Neutrophil (primary cell): Measurements from ENCODE around the gene NFKB1.

Experiments
- H3K27ac ChIP-seq: fragments of 200-600 bp; sonication (generic); 2 replicates; pipeline ENCODE4 v1.5.1; 2016; ENCODE audit warnings: mild to moderate bottlenecking, moderate library complexity
- H3K27me3 ChIP-seq: fragments of 200-600 bp; sonication (generic); 2 replicates; pipeline ENCODE4 v1.6.0; 2016; ENCODE audit warnings: mild to moderate bottlenecking
- H3K36me3 ChIP-seq: fragments of 200-600 bp; sonication (generic); 2 replicates; pipeline ENCODE4 v1.5.1; 2017
- H3K4me1 ChIP-seq, 2 experiments: fragments of 200-600 bp in 1 of 2; sonication (generic) in 1 of 2; 1 replicate in 1 of 2; 2 replicates in 1 of 2; pipeline versions ENCODE4 v1.5.1 to v1.6.1; 2013 to 2016; ENCODE audit warnings: low read depth in 1 of 2, low read length in 1 of 2, mild to moderate bottlenecking in 1 of 2, moderate library complexity in 1 of 2; ENCODE audit not compliant: control insufficient read depth in 1 of 2, insufficient read depth in 1 of 2
- H3K4me3 ChIP-seq, 2 experiments: fragments of 200-600 bp in 1 of 2; sonication (generic) in 1 of 2; 1 replicate in 1 of 2; 2 replicates in 1 of 2; pipeline ENCODE4 v1.5.1; 2013 to 2016; ENCODE audit warnings: low read depth in 1 of 2, low read length in 1 of 2, mild to moderate bottlenecking in 1 of 2, moderate library complexity in 1 of 2
- H3K9me3 ChIP-seq: fragments of 200-600 bp; sonication (generic); 2 replicates; pipeline ENCODE4 v1.5.1; 2016
- TF ChIP-seq, protein P1 (sequence below): fragments of 200-600 bp; sonication (generic); IDR thresholded peaks from 2 replicates; pipeline ENCODE4 v1.5.1; 2016; ENCODE audit warnings: antibody characterized with exemption

Gene NFKB1

DNA sequence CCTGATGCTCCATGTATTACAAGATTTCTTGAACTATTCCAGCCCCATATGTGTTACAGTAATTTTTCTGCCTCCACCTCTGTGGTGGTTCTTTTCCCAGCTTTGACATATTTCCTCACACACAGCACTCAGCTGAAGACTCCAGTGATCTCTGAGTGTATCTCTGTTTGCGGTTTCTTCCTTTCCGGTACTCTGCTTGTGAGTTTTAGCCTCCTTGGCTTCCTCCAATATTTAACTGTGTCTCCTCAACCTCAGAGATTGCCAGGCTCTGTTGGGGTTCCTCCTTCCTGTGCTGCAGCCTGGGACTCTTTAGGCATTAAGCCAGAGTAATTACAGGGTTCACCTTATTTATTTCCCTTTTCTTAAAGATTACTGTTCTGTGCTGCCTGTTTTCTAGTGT, 73.2 kb downstream of the NFKB1 start:
- Histone ChIP-seq H3K27me3 (no peaks in the 10 kb centered on the region), H3K4me1 (peaks cover 0 to under 1% of the 10 kb centered on the region in 2 experiments)

DNA sequence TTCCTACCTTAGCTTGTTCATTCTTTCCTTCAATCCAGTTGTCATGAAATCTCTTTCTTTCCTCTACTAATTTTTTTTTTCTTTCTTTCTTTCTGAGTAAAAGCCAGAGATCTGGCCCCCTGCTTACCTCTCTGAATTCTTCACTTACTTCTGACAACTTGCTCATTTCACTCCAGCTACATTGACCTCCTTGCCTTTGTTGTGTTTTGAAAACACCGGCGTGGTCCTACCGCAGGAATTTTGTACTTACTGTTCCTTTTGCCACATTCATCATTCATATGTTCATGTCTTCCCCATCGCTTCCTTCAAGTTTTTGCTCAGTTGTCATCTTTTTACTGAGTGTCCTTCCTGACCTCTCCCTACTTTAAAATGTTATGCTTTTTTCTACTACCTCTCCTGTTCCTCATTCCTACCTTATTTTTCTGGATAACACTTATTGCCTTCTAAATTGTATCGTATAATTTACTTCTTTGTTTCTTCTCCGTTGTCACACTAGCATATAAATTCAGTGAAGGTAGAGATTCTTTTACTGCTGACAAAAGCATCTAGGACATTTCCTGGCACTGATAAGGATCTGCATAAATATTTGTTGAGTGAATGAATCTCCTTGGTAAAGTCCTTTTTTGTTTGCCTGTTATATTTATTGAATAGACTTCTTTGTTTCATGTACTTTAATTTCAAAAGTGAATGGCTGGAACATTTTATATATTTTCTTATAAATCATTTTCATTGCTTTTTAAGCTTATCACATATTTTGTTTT, 74.4 kb downstream of the NFKB1 start:
- TF ChIP-seq, protein P1, sequence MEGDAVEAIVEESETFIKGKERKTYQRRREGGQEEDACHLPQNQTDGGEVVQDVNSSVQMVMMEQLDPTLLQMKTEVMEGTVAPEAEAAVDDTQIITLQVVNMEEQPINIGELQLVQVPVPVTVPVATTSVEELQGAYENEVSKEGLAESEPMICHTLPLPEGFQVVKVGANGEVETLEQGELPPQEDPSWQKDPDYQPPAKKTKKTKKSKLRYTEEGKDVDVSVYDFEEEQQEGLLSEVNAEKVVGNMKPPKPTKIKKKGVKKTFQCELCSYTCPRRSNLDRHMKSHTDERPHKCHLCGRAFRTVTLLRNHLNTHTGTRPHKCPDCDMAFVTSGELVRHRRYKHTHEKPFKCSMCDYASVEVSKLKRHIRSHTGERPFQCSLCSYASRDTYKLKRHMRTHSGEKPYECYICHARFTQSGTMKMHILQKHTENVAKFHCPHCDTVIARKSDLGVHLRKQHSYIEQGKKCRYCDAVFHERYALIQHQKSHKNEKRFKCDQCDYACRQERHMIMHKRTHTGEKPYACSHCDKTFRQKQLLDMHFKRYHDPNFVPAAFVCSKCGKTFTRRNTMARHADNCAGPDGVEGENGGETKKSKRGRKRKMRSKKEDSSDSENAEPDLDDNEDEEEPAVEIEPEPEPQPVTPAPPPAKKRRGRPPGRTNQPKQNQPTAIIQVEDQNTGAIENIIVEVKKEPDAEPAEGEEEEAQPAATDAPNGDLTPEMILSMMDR = no peak
- Histone ChIP-seq H3K27ac (no peak overlapping the region), H3K4me3 (no peak overlapping the region), H3K27me3 (no peaks in the 10 kb centered on the region), H3K36me3 (peaks cover 34% of the 10 kb centered on the region), H3K4me1 (no peaks in the 10 kb centered on the region), H3K9me3 (no peaks in the 10 kb centered on the region)

More for the DNA sequence above, 73.2 kb downstream of the NFKB1 start:
- Histone ChIP-seq H3K36me3 (peaks cover 27% of the 10 kb centered on the region), H3K4me3 (no peak overlapping the region), H3K9me3 (no peaks in the 10 kb centered on the region), H3K27ac (peak overlapping the region; percentile 26)
- TF ChIP-seq, protein P1 = no peak

DNA sequence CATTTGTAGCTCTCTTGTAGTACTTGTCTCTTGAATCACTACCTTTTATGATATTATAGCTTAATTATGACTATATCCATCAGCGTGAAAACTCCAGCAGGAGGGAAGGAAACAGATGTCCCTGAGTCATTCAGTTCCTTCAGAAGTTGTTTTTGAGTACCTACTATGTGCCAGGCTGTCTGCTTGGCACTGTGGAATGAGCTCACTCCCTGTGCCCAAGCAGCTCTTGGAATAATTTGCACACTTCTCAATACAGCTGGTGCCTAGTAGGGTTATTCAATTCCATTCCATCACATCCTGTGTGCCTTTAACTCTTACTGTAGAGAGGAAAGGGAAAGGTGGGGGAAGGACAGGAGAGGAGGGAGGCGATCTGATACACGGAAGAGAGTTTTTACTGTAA, 77.1 kb downstream of the NFKB1 start:
- Histone ChIP-seq H3K27ac (no peak overlapping the region), H3K36me3 (peaks cover 61% of the 10 kb centered on the region)
- TF ChIP-seq, protein P1 = no peak

DNA sequence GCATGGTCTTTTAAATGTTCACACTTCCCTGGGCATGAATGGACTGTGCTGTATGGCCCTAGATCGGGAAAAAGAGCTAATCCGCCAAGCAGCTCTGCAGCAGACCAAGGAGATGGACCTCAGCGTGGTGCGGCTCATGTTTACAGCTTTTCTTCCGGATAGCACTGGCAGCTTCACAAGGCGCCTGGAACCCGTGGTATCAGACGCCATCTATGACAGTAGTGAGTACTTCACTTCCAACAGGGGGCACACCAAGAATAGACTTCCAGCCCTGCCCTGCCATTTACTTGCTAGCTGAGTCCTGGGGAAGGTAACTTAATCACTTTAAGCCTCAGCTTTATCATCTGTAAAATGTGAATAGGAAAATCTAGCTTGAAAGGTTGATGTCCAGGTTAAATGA, 77.7 kb downstream of the NFKB1 start:
- Histone ChIP-seq H3K9me3 (no peaks in the 10 kb centered on the region), H3K4me1 (no peaks in the 10 kb centered on the region), H3K4me3 (no peak overlapping the region), H3K27ac (no peak overlapping the region), H3K27me3 (no peaks in the 10 kb centered on the region), H3K36me3 (peaks cover 67% of the 10 kb centered on the region)
- TF ChIP-seq, protein P1 = no peak

More for the DNA sequence above, 77.1 kb downstream of the NFKB1 start:
- Histone ChIP-seq H3K27me3 (no peaks in the 10 kb centered on the region), H3K4me3 (no peak overlapping the region), H3K4me1 (no peaks in the 10 kb centered on the region), H3K9me3 (no peaks in the 10 kb centered on the region)

DNA sequence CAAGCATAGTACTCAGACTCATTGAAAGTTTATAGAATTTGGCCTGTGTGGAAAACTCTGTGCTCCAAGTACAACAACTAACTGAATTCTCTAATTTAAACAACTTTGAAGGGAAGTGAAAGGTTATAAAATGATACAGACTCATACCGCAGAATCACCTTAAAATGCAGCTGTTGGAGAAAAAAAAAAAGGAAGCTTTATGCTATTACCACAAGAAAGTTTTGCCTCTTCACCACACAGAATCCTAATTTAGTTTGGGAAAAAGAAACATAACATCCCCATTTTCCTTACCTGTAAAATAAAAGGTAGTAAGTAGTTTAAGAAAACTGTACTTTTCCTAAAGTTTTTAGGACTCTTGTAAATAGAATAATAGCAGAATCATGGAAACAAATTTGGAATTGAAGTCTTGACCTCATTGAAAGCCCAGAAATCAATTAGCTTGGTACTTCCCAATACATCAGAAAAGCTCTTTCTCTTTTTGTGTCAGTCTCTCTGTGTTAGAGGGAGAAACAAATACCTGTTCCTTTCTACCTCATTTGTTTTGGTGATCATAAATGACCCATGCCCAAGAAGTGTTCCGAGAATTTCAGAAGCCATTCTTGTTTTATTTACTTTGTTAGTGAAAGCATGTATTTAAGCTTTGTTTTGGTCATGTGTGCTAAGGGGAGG, 78.8 kb downstream of the NFKB1 start:
- TF ChIP-seq, protein P1 = no peak
- Histone ChIP-seq H3K36me3 (peaks cover 78% of the 10 kb centered on the region), H3K27ac (no peak overlapping the region), H3K27me3 (no peaks in the 10 kb centered on the region), H3K9me3 (no peaks in the 10 kb centered on the region), H3K4me1 (no peaks in the 10 kb centered on the region), H3K4me3 (no peak overlapping the region)
